Measurements from ENCODE around the gene MLH1.

GRCh38 chr3:37087870-37088269 lies 94.6 kb downstream of the MLH1 start:
- no peak for TF ChIP-seq ETV6 (CRISPR knock-in tag; IDR thresholded peaks at IDR 0.05)
- no peak for TF ChIP-seq ZNF263 (CRISPR knock-in tag; IDR thresholded peaks at IDR 0.05; ENCODE audit: low read depth)
- TF ChIP-seq, protein P1, sequence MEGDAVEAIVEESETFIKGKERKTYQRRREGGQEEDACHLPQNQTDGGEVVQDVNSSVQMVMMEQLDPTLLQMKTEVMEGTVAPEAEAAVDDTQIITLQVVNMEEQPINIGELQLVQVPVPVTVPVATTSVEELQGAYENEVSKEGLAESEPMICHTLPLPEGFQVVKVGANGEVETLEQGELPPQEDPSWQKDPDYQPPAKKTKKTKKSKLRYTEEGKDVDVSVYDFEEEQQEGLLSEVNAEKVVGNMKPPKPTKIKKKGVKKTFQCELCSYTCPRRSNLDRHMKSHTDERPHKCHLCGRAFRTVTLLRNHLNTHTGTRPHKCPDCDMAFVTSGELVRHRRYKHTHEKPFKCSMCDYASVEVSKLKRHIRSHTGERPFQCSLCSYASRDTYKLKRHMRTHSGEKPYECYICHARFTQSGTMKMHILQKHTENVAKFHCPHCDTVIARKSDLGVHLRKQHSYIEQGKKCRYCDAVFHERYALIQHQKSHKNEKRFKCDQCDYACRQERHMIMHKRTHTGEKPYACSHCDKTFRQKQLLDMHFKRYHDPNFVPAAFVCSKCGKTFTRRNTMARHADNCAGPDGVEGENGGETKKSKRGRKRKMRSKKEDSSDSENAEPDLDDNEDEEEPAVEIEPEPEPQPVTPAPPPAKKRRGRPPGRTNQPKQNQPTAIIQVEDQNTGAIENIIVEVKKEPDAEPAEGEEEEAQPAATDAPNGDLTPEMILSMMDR (IDR thresholded peaks at IDR 0.05) = no peak
- TF ChIP-seq, protein P2, sequence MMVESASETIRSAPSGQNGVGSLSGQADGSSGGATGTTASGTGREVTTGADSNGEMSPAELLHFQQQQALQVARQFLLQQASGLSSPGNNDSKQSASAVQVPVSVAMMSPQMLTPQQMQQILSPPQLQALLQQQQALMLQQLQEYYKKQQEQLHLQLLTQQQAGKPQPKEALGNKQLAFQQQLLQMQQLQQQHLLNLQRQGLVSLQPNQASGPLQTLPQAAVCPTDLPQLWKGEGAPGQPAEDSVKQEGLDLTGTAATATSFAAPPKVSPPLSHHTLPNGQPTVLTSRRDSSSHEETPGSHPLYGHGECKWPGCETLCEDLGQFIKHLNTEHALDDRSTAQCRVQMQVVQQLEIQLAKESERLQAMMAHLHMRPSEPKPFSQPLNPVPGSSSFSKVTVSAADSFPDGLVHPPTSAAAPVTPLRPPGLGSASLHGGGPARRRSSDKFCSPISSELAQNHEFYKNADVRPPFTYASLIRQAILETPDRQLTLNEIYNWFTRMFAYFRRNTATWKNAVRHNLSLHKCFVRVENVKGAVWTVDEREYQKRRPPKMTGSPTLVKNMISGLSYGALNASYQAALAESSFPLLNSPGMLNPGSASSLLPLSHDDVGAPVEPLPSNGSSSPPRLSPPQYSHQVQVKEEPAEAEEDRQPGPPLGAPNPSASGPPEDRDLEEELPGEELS (CRISPR knock-in tag; IDR thresholded peaks at IDR 0.05) = no peak
- TF ChIP-seq FOXK1 (CRISPR knock-in tag; IDR thresholded peaks at IDR 0.05) = no peak

Data from WTC11 (cell line).